Right atrium auricular region (tissue), 2 donors: ENCODE data around the gene KRTAP4-2. TPM values are rescaled to one million over a fixed set of nuclear protein-coding genes. Genes with fewer than 3 reads are reported as not detected.
"Not testable (repeated sequence)": the region's sequence is repeated elsewhere in the genome, so short reads cannot be mapped to it uniquely, and the experiment has no call there.

Source experiments
- DNase-seq: peaks from one replicate; pipeline ENCODE4 v3.0.0-alpha.2; 2019; ENCODE audit warnings: low spot score
- H3K27ac ChIP-seq, 2 donors: fragments of 200-600 bp; sonication (generic); 1 replicate in 1 of 2; 2 replicates in 1 of 2; pipeline ENCODE4 v1.5.1; 2016 to 2019
- H3K27me3 ChIP-seq, 2 donors: fragments of 200-600 bp; sonication (generic); one replicate each; pipeline versions ENCODE4 v1.5.1 to v1.6.0; 2017 to 2019
- H3K36me3 ChIP-seq: fragments of 200-600 bp; sonication (generic); one replicate; pipeline ENCODE4 v1.5.1; 2016
- H3K4me1 ChIP-seq, 2 donors: fragments of 200-600 bp; sonication (generic); one replicate each; pipeline versions ENCODE4 v1.5.1 to v1.6.0; 2017 to 2019
- H3K4me3 ChIP-seq, 2 donors: fragments of 200-600 bp; sonication (generic); 1 replicate in 1 of 2; 2 replicates in 1 of 2; pipeline ENCODE4 v1.5.1; 2017 to 2019; ENCODE audit warnings: mild to moderate bottlenecking in 1 of 2, moderate library complexity in 1 of 2
- H3K9me3 ChIP-seq, 2 donors: fragments of 200-600 bp; sonication (generic); one replicate each; pipeline ENCODE4 v1.5.1; 2019
- total RNA-seq, 2 donors: library from RNA; depleted of rRNA; stranded (reverse); fragments of >200 nt; gene quantifications; one replicate each; pipeline ENCODE4 v1.1.0, GENCODE V29; 2016
- TF ChIP-seq, protein P1 (sequence below), 2 donors: fragments of 200-600 bp; sonication (generic); IDR thresholded peaks; one replicate each; pipeline ENCODE4 v1.5.1; 2019; ENCODE audit warnings: antibody characterized with exemption in 2 of 2

KRTAP4-2 gene
- total RNA-seq = not detected

- H3K27ac ChIP-seq = no peak within 1 kb of the TSS
- DNase-seq = no peak
- no peaks in the 10 kb centered on the region for H3K36me3 ChIP-seq
- TF ChIP-seq, protein P1, sequence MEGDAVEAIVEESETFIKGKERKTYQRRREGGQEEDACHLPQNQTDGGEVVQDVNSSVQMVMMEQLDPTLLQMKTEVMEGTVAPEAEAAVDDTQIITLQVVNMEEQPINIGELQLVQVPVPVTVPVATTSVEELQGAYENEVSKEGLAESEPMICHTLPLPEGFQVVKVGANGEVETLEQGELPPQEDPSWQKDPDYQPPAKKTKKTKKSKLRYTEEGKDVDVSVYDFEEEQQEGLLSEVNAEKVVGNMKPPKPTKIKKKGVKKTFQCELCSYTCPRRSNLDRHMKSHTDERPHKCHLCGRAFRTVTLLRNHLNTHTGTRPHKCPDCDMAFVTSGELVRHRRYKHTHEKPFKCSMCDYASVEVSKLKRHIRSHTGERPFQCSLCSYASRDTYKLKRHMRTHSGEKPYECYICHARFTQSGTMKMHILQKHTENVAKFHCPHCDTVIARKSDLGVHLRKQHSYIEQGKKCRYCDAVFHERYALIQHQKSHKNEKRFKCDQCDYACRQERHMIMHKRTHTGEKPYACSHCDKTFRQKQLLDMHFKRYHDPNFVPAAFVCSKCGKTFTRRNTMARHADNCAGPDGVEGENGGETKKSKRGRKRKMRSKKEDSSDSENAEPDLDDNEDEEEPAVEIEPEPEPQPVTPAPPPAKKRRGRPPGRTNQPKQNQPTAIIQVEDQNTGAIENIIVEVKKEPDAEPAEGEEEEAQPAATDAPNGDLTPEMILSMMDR (IDR thresholded peaks at IDR 0.05) = no peak
- no peaks in the 10 kb centered on the region for H3K27me3 ChIP-seq
- no peaks in the 10 kb centered on the region for H3K9me3 ChIP-seq
- no peak within 1 kb of the TSS for H3K4me3 ChIP-seq
- no peaks in the 10 kb centered on the region for H3K4me1 ChIP-seq
Measured at GRCh38 chr17:41177727-41178271, at the start of gene KRTAP4-2. TSS of gene KRTAP4-2 (minus strand) at chr17:41178221. CDS start at chr17:41178164, 57 bp downstream.

DNA sequence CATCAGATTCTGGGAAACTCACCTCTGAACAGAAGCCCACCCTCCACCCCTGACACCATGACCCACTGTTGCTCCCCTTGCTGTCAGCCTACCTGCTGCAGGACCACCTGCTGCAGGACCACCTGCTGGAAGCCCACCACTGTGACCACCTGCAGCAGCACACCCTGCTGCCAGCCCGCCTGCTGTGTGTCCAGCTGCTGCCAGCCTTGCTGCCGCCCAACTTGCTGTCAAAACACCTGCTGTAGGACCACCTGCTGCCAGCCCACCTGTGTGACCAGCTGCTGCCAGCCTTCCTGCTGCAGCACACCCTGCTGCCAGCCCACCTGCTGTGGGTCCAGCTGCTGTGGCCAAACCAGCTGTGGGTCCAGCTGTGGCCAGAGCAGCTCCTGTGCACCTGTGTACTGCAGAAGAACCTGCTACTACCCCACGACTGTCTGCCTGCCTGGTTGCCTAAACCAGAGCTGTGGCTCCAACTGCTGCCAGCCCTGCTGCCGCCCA, 48.6 kb upstream of the KRTAP4-2 start, which contains the start of gene KRTAP9-2:
Gene KRTAP9-2 (plus strand): TSS at position 51 of the 498 bp plus-strand sequence. CDS start 7 bp downstream, at position 58.
- not testable (repeated sequence) for H3K27me3 ChIP-seq, H3K27ac ChIP-seq, H3K4me3 ChIP-seq, H3K9me3 ChIP-seq, H3K4me1 ChIP-seq, H3K36me3 ChIP-seq, DNase-seq

DNA sequence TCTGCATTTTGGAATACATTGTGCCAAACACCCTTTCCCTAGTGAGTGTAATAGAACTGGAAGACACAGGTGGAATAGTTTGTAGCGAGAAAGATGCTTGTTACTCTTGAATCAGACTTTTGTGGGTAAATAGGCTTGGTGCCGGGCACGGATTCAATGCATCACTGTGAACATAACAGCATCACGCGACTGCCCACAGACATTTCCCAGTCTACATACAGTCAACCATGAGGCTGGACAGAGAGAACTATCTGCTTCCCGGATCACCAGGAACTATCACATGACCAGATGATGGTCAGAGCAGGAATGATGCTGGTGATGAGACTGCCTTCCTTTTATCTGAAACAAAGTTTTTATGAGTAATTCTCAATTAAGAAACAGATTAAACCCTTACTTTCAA, 48.0 kb upstream of the KRTAP4-2 start:
- Histone ChIP-seq H3K36me3 (no peaks in the 10 kb centered on the region), H3K4me3 (no peak overlapping the region), H3K9me3 (no peaks in the 10 kb centered on the region), H3K4me1 (no peaks in the 10 kb centered on the region), H3K27ac (no peak overlapping the region), H3K27me3 (no peaks in the 10 kb centered on the region)
- TF ChIP-seq, protein P1 (IDR thresholded peaks at IDR 0.05) = no peak
- DNase-seq = no peak

- Histone ChIP-seq H3K27ac (no peak overlapping the region), H3K27me3 (no peaks in the 10 kb centered on the region), H3K4me3 (no peak overlapping the region), H3K4me1 (no peaks in the 10 kb centered on the region), H3K36me3 (no peaks in the 10 kb centered on the region), H3K9me3 (no peaks in the 10 kb centered on the region)
- DNase-seq = no peak
- TF ChIP-seq, protein P1 (IDR thresholded peaks at IDR 0.05) = no peak
Measured at GRCh38 chr17:41223821-41224220, 45.8 kb upstream of the KRTAP4-2 start.

- H3K27me3 ChIP-seq = no peaks in the 10 kb centered on the region
Measured at GRCh38 chr17:41215681-41216080, 37.7 kb upstream of the KRTAP4-2 start.

GRCh38 chr17:41212524-41213169, 34.6 kb upstream of the KRTAP4-2 start:
- TF ChIP-seq, protein P1 (IDR thresholded peaks at IDR 0.05) = no peak
- no peaks in the 10 kb centered on the region for H3K9me3 ChIP-seq
- H3K4me1 ChIP-seq = no peaks in the 10 kb centered on the region
- no peak overlapping the region for H3K27ac ChIP-seq
- DNase-seq = no peak
- H3K27me3 ChIP-seq = no peaks in the 10 kb centered on the region
- H3K36me3 ChIP-seq = no peaks in the 10 kb centered on the region
- no peak overlapping the region for H3K4me3 ChIP-seq

More at GRCh38 chr17:41215681-41216080, 37.7 kb upstream of the KRTAP4-2 start:
- Histone ChIP-seq H3K36me3 (no peaks in the 10 kb centered on the region), H3K4me1 (no peaks in the 10 kb centered on the region), H3K27ac (no peak overlapping the region), H3K9me3 (no peaks in the 10 kb centered on the region), H3K4me3 (no peak overlapping the region)
- no peak for DNase-seq
- TF ChIP-seq, protein P1 (IDR thresholded peaks at IDR 0.05) = no peak
